GM19035 (cell line): ENCODE data around the gene GPC2.
"Not testable (repeated sequence)": the region's sequence is repeated elsewhere in the genome, so short reads cannot be mapped to it uniquely, and the experiment has no call there.

ENCODE experiments used
- ATAC-seq: cut with Tn5 transposase; IDR thresholded peaks from one replicate; pipeline ENCODE4 v1.9.1; 2021; ENCODE audit not compliant: unreplicated experiment

GPC2 gene

GRCh38 chr7:100204454-100204853 is 27.3 kb upstream of the GPC2 start:
- ATAC-seq = no peak

- no peak for ATAC-seq
Measured at GRCh38 chr7:100200693-100201092, 23.5 kb upstream of the GPC2 start.

- no peak for ATAC-seq
Measured at GRCh38 chr7:100198266-100198665, 21.1 kb upstream of the GPC2 start.

GRCh38 chr7:100195901-100196322 is 18.7 kb upstream of the GPC2 start:
- peak; percentile 60 for ATAC-seq

GRCh38 chr7:100195222-100195621 is 18.0 kb upstream of the GPC2 start:
- ATAC-seq = no peak

DNA sequence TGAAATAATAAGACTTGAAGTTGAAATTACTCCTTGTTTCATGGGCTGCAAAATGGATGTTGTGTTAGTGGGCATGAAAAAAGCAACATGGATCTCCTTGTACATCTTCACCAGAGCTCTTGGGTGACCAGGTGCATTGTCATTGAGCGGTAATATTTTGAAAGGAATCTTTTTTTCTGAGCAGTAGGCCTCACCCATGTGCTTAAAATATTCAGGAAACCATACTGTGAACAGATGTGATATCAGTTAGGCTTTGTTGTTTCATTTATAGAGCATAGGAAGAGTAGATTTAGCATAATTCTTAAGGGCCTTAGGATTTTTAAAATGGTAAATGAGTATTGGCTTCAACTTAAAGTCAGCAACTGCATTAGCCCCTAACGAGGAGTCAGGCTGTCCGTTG is 15.8 kb upstream of the GPC2 start:
- no peak for ATAC-seq

GRCh38 chr7:100192281-100192862 is 15.2 kb upstream of the GPC2 start:
- ATAC-seq = not testable (repeated sequence)

DNA sequence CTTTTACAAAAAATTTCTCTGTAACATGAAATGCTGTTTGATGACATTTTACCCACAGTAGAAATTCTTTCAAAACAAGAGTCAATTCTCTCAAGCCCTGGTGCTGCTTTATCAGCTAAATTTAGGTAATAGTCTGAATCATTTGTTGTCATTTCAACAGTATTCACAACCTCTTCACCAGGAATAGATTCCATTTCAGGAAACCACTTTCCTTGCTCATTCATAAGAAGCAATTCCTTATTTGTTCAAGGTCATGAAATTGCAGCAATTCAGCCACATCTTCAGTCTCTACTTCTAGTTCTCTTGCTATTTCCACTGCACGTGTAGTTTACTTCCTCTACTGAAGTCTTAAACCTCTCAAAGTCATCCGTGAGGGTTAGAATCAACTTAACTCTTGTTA is 14.6 kb upstream of the GPC2 start:
- no peak for ATAC-seq

DNA sequence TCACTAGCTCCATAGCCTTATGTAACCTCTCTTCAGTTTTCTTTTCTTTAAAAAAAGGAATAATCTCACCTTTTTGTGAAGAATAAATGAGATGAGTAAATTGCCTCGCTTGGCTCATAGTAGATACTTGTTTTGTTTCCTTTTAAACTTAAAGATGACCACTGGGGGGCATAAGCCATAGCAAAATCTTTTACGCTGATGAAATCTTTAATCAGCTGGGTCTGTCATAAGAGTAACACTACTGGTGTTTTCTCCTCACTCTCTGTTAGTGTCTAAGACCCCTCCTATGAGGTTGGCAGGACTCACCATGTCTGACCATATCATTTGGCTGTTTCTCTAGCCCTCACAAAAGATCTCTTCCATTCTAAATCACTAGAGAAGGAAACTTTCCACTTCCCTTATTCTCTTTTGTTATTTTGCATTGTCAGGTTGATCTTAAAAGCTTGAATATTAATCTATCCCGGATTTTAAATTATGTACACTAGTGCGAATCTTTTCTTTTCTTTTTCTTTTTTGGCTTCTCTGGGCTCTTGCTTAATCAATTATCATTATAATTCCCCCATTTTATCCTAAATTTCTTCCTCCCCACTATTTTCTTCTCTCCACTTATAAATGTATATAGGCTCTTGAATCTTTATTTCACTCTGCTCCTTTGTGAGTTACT is 13.0 kb upstream of the GPC2 start:
- ATAC-seq = no peak

DNA sequence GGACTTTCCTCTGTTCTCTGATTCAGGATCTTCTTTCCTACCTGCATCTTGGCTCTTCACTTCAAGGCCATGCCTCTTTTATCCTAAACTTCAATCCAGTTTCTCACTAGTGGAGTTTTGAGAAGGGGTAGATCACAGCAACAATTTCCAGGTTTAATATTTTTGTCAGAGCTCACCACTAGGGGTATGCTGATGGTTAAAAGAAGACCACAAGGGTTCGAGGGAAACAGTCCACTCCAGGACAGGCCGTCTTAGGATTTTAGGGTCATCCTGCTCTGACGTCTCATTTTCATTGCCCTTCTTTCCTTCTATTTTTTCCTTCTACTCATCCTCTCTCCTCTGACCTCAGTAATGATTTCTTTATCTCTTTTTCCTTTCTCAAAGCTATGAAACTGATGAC is 11.9 kb upstream of the GPC2 start:
- ATAC-seq = no peak

- no peak for ATAC-seq
Measured at GRCh38 chr7:100185726-100186125, 8.5 kb upstream of the GPC2 start.

DNA sequence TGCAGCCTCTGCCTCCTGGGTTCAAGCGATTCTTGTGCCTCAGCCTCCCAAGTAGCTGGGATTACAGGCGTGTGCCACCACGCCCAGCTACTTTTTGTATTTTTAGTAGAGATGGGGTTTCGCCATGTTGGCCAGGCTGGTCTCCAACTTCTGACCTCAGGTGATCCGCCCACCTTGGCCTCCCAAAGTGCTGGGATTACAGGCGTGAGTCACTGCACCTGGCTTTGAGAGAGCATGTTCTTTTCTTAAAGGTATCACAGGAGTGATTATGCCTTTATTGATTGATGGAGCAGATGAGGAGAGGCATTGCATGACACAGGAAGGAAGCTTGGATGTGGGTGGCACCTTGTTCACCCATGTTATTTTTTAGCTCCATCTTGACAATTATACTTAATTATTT is 5.9 kb upstream of the GPC2 start:
- ATAC-seq = not testable (repeated sequence)

DNA sequence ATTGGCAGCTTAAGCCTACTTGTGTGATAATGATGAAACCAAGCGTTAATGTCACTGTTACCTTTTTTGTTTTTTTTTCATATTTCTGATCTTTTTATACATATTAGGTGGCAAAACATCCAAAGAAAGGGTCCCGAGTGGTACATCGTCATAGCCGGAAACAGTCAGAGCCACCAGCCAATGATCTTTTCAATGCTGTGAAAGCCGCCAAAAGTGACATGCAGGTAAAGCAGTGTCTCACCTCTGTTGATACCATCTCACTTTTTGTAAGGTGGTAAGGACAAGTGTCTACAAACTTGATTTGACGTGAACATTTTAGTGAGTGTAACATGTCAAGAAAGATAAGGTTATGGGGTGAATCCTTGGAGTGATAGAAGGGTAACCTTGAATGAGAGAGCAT is 5.4 kb upstream of the GPC2 start:
- ATAC-seq = not testable (repeated sequence)

DNA sequence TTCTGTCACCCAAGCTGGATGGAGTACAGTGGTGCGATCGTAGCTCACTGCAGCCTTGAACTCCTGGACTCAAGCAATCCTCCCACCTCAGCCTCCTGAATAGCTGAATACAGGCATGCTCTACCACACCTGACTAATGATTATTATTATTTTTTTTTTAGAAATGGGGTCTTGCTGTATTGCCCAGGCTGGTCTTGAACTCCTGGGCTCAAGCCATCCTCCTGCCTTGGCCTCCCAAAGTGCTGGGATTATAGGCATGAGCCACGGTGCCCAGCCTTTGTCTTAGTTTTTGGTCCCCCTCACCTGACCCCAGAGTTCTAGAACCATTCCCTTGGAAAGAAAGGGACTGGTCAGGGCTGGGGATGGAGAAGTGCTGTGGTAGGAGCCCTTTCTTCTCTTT is 2.9 kb upstream of the GPC2 start:
- ATAC-seq = not testable (repeated sequence)

DNA sequence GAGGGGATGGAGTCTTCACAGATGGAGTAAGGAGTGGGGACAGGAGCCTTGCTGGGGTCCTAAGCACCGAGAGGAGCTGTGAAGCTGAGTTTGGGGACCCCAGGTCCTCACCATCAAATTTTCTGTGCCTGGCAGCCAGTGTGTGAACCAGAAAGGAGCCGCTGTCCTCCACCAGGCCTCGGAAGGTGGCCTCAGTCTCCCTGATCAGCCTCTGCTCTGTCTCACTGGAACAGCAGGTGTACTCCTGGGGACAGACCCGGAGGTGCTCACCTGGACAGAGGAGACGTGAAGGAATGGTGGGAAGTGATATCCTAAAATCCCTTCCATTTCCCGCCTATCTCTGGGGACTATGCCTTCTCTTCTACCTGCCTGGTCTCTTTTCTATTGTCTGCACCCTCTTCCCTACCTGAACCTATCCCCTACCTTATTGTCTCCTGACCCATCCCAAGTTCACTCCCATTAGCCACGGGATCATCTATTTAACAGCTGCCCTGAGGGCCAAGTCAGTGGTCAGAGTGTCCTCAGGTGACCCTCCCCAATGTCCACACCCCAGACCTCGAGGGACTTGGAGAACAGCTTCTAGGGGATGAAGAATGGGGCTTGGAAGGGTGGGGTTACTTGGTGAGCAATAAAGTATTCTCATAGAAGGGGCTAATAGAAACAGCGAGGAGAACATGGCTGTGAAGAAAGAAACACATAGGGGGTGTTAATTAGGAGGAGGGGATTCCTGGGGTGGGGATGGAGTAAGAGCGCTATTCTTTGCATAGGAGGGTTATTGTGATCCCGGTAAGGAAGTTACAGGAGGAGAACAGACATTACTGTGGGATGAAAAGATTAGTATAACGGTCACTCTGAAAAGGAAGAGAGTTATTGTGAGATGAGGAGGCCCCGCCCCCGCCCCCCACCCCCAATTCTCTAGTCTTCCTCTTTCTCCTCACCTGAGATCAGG is 811 bp downstream of the GPC2 start:
- no peak for ATAC-seq

DNA sequence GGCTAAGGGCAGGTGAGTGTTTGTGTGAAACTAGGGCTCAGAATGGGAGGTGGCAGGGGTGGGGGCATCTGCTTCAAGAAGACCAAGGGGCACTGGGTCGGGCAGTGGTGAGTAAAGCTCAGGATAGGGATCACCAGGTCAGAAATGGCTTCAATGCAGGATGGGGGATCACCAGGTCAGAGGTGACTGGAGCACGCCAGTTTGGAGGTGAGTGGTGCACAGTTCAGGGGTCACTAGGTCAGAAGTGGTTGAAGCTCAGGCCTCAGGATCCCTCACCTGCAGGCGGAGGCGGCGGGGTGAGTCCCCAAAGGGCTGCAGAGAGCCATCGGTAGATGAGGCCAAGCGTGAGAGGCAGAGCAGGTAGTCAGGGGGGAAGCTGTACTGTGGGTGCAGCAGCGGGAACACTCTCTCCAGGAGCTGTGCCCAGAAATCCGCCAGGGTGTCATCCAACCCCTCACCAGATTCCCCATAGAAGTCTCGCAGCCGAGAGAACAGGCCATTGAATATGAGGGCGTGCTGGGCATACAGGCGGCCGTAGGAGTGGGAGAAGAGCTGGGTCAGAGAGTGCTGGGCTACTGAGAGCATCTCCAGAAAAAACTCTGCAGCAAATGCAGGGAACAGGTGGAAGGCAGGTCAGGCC is 1.8 kb downstream of the GPC2 start:
- no peak for ATAC-seq

DNA sequence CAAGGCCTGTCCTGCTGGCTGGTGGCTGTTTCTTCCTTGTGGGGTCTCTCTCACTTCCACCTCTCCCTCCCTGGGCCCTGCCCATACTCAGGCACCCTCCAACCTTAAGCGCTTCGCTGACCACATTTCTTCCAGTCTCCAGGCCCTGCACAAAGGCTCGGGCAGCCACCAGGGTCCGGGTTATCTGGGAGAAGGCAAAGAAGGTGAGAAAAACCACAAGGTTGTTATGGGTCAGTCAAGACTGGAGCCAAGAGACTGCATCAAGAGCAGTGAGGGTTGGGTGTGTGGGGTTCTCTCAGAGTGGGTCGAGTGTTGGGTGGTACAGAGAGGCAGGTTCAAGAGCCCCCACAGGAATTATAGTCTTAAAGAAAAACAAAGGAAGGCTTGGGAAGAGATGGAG is 2.6 kb downstream of the GPC2 start:
- no peak for ATAC-seq

GRCh38 chr7:100173806-100174495 is 3.2 kb downstream of the GPC2 start:
- no peak for ATAC-seq

DNA sequence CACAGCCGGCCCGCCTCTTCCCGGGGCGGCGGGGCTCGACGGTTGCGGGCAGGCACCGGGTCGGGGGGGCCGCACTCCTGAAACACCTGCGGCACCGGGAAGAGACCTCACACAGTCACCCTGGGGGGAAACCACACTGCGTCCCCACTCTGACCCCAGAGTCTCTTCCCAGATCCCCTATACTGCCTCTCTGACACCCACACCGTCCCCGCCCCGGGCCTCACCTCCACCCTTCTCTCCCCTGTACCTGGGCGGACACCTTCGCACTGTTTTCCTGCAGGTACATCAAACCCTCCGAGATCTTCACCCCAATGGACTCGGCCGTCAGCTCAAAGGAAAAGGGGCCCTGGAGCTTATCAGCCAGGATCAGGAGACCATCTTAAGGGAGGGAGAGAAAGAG is 5.3 kb downstream of the GPC2 start:
- ATAC-seq = no peak

- ATAC-seq = no peak
Measured at GRCh38 chr7:100171087-100171681, 6.0 kb downstream of the GPC2 start.
